Stimulated activated CD4-positive, alpha-beta T cell treated with anti-CD3 and anti-CD28 coated beads, TNF-alpha, amount 100 ng/mL, for 1 hour (primary cell): ENCODE measurements around the gene RNF212.

ENCODE experiments used
- DNase-seq, 3 donors: peaks; one replicate each; pipeline ENCODE4 v3.0.0-alpha.2; 2020; ENCODE audit warnings: low read depth in 3 of 3, low spot score in 1 of 3

Gene RNF212

DNA sequence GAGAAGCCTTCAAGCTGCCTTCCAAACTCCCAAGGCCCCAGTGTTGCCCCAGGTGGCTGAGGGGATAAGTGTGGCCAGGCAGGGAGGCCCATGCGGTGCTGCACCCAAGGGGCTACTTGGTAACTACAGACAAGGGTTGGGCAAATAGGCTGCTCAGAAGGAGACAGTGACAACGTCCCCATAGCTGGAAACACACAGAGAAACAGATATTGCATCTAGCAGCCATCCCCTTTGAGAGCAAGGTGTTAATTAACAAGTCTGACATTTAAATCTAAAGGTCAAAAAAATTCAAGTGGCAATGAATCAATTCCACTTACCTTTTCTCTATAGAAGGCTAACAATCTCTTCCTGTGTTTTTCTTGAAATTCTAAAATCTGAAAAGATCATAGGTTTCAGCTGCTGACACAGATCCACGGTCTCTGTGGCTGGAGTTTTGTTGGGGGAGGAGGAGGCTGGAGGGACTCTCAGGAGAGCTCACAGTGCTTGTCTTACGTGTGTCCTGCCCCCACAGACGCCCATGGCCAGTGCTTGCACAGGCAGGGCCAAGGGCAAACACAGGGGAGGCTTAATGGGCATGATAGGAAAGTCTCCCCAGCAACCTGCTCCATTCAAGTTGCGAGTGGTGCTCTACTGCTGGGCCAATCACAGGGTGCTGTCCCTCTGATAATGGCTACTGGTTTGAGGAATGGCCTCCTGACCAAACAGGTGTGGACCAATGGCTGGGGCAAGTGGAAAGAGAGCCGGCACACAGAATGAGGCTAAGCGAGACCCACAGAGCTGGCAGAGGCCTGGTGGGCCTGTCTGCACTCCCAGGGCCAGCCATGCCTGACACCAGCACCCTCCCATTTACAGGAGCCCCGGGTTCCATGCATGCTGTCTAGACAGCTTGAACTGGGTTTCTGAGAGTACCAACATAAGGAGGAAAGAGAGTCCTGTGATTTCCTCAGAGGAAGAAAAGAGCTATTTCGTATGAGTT lies 22.6 kb downstream of the RNF212 start:
- DNase-seq: no peak

- DNase-seq: no peak
Measured at GRCh38 chr4:1090036-1090435, 23.3 kb downstream of the RNF212 start.

GRCh38 chr4:1087371-1087770 lies 26.0 kb downstream of the RNF212 start:
- no peak for DNase-seq

DNA sequence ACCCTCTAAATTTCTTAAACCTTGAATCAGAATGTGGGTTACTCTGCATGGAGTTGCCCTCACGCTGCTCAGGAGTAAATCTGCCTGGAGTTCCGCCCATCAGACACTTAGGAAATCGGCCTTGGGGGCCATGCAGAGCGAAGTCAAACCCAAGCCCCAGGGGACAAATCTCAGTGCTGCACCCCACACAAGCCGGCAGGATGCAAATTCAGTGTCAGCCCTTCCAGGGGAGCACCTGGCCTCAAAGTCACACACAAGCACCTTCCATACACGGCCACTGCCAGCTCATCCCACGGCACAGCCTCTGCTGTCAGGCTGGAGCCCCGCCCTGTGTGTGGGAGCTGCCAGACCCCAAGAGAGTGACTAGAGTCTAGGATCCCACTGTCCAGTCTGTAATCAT lies 27.4 kb downstream of the RNF212 start:
- DNase-seq: no peak

GRCh38 chr4:1085404-1085799 lies 28.0 kb downstream of the RNF212 start:
- DNase-seq: no peak

DNA sequence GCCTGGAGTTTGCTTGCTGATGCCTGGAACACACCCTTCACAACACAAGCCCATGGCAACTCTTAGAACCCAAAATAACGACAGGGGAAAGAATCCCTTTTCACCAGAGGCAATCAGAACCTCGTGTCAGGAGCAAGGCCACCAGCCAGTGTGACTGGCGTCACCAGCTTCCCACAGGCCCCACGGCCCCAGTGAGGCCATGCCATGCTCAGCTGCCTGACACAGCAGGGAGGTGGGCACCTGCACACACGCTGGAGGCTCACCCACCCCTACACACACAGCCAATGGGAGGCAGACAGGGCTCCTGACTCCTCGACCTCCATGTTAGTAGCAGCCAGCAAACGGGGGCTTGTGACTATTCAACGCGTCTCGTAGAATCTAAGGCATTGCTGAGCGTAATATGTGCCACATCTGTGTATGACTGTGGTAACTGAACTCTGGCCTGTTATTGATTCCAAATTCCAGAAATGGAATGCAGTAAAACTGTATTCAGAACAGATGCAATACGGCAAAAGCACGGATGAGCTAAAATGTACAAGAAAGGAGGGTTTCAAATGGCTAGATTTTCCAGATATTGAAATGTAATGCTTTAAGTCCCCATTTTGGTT lies 28.5 kb downstream of the RNF212 start:
- no peak for DNase-seq

- DNase-seq: no peak
Measured at GRCh38 chr4:1084394-1084793, 29.0 kb downstream of the RNF212 start.

DNA sequence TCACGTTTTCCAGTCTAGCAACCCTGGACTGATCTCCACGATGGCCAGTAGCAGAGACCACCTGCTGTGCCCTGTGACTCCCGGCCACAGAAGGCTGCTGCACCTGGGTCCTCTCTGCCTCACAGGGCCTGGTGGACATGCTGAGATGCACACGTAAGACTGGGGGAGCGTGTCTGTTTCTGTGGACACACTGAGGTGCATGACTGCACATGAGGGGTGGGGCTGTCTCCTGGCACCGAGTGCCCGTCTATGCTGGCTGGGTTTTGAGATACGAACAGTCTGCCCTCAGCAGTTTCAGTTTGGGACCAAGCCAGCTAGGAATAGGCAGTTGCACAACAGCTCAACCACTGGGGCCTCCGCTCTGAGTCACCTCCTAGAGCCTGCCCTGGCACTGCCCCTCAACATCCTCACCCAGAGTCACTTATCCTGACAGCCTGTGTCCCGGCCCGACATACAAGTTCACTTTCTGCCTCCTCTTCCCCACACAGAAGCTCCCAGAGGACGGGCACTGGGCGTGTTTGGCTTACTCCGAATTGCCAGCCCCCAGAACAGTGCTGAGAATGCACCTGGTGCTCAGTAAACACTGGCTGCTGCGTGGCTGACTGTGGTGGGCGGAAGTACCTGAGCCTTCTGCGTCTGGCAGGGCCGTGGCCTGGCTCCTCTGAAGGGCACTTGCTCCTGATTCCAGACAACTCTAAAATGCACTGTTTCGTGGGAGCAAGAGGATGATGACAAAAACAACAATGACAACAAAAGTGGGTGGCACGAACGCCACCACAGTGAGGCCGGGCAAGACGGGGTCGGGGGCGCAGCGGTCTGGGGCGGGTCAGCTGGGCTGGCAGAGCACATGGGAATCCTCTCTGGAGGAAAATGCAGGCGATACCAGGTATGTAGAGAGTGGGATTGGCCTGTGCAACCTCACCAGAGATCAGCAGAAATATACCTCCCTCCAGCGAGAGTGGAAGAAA lies 30.9 kb downstream of the RNF212 start:
- no peak for DNase-seq

DNA sequence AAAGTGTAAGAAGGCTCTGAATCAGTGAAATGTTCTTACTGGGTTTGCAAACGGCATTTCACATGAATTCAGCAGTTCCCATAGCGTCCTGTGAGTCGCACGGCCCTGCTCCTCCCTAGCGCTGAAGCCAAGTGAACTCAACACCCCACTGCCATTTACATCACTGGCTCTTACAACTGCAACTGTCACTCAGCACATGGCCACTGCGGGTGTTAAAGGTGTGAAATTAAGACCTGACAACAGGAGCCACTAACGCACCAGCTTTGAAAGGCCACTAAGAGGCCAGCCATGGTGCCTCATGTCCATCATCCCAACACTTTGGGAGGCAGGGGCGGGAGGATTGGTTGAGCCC lies 31.7 kb downstream of the RNF212 start:
- DNase-seq: no peak

DNA sequence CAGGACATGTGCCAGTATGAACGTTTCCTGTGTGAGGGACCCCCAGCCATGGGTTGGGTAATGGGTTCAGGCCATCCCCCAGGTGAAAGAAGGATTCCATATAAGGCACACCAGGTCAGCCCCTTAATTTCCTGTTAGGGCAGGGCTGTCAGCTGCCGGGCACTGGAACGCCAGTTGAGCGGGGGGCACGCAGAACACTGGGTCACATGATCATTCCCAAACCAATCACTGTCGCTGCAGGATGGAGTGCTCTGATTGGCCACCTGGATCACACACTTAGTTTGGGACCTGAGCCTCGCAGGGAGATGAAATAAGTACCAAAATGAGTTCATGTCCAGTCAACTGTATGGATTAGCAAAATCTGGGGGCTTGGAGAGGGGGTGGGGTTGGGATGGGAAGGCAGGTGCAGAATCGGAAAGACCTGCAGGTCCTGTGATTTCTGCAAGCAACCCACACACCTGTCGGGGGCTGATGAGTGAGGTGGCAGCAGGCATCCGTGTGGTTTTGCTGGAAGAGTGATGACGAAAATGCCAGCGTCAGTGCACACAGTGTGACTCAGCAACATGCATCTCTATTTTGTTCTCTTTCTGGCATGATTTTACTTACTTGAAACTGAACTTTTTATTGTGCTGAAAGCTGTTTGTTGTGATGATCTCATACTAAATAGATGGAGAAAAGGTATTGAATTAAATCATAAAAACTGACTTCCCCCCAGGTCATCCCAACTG lies 32.2 kb downstream of the RNF212 start:
- DNase-seq: no peak

- DNase-seq: no peak
Measured at GRCh38 chr4:1080432-1080831, 32.9 kb downstream of the RNF212 start.

DNA sequence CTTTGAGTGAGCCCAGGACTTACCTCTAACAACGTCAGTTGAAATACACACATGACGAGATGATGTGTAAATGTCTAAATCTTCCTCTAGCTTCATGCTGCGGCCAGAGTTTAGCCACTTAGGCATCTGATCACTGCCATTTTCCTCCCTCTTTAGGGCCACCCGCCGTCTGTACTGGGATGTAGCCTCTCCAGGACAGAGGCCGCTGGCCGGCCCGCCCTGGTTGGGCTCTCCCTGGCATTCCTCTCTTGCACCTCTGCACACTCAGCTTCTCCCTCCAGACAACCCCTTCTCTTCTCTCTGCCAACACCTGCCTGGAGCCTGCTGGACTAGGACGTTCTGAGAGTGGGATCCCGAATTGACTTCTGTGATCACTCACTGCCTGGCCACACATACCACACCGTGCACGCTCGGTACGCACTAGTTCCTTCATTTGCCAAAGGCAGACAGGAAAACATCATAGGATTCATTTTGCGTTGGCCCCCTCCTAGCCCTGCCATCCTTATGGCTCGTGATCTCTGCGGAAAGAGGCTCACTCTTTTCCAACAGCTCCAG lies 33.6 kb downstream of the RNF212 start:
- DNase-seq: no peak

GRCh38 chr4:1078490-1078889 lies 34.9 kb downstream of the RNF212 start:
- DNase-seq: no peak

GRCh38 chr4:1077711-1078477 lies 35.5 kb downstream of the RNF212 start:
- no peak for DNase-seq

- no peak for DNase-seq
Measured at GRCh38 chr4:1075809-1076699, 37.3 kb downstream of the RNF212 start.

GRCh38 chr4:1075225-1075624 lies 38.1 kb downstream of the RNF212 start:
- DNase-seq: no peak

DNA sequence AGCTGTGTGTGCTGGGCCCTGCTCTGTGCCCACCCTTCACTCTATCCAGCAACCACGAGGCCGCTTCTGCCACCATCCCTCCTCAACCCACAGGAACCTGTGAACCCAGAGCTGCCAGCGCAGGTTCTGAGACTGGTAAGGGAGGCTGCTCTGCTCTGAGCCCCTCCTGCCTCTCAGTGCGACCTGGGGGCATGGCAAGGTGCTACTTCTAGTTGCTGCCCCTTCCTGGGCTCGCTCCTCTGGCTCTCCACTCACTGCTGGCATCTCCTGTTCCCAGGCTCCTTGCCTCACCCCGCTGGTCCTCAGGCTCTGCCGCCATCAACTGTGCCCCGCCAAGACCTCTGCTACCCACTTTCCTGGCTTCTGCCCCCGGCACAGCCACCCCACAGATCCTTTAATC lies 39.3 kb downstream of the RNF212 start:
- no peak for DNase-seq

GRCh38 chr4:1072830-1073446 lies 40.4 kb downstream of the RNF212 start:
- DNase-seq: peak; percentile 6 to 27 (median 20)
